Measurements from ENCODE around the gene TRHDE.

DNA sequence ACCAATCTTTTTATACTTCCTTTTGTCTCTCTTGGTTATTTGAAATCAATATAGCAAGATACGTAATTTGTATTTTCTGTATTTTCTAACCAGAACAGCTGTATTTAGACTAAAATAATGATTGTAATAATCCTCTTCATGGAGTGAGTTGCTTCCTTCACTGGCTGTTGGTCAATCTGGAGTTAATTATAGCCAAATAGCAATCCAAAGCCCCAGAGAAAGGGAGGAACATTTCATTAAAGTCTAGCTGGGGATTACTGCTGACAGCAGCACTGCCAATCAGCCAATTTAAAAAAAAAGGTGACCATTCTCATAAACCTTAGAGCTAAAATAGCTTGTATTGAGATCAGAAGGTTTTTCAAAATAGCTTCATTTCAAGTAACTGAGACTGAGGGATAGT is 118.0 kb downstream of the TRHDE start:
- TF ChIP-seq POLR2A (IDR thresholded peaks at IDR 0.05; ENCODE audit: low read length) = no peak
- no peak for TF ChIP-seq GATA1 (IDR thresholded peaks at IDR 0.05; ENCODE audit: low read depth, low read length)
